GOT3 (cell line): ENCODE data around the gene MXRA8.

ENCODE experiments used
- DNase-seq: peaks from one replicate; lab custom pipeline; 2025; ENCODE audit warnings: mixed read lengths; lab: John Stamatoyannopoulos, UW

Gene MXRA8

DNA sequence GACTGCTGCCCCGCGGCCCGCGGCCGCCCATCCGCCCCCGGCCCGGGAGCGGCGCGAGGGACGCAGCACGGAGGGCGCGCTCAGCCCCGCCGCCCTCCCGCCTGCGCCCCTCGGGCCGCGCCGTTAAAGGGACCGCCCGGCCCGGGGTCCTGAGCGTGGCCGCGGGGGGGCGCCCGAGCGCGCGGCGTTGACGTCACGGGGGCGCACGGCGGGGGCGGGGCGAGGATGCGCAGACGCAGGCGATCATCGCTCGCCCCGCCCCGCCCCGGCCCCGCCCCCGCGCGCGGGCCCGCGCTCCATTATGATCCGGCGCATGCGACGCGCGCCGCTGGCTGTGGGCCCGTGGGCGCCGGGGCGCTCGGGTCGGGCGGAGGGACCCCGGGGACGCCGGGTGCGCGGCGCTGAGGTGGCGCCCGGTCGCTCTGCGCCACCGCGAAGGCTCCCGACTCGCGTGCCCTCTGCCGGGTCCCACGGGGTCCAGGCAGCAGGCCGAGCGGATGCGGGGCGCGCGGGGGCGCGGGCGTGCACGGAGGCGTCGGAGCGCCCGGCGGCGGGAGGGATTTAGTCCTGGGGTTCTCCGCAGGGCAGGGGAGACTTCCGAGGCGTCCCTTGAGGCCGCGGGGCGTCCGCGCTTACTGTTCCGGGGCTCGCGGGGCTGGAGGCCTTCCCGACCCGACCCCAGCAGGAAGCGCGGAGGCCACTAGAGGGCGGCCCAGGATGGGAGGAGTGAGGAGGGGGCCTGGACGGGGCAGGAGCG lies 8.9 kb downstream of the MXRA8 start, which contains the start of gene DVL1:
DVL1 (minus strand) TSS at position 163 of the 757 bp plus-strand sequence. CDS start 353 bp downstream, outside the sequence.
- DNase-seq = no peak

DNA sequence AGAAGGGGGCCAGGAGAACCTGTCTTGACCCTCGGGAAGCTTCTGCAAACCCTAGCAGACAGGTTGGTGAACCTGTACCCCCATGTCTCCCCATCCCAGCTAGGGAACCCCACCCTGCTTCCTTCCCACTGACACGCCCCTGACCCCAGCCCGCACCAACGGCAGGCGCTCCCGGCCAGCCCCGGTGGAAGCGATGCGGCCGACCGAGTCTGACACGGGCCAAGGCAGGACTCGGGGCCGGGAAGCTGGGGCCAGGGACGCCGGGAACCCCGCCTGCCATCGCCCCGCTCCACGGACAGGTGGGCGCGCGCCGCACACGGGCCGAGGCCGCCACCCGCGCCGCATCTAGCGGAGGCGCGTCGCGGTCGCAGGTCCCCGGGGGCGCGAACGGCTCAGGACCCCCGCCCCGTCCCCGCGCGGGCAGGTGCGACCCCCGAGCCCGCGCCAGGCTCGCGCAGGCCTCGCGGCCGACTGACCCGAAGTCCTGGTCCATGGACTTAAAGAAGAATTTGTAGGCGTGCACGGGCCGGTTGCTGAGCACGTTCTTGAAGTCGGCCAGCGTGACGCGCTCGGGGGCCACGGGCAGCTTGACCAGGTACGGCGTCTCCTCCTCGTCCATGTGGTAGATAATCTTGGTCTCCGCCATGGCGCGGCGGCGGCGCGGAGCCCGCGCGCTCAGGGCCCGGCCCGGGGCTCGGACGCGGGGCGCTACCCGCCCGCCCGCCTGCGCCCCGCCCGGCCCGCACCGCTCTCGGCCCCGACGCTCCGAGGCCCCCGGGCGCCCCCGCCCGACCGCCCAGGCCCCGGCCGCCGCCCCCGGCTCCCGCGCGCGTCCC lies 9.7 kb downstream of the MXRA8 start:
- no peak for DNase-seq

DNA sequence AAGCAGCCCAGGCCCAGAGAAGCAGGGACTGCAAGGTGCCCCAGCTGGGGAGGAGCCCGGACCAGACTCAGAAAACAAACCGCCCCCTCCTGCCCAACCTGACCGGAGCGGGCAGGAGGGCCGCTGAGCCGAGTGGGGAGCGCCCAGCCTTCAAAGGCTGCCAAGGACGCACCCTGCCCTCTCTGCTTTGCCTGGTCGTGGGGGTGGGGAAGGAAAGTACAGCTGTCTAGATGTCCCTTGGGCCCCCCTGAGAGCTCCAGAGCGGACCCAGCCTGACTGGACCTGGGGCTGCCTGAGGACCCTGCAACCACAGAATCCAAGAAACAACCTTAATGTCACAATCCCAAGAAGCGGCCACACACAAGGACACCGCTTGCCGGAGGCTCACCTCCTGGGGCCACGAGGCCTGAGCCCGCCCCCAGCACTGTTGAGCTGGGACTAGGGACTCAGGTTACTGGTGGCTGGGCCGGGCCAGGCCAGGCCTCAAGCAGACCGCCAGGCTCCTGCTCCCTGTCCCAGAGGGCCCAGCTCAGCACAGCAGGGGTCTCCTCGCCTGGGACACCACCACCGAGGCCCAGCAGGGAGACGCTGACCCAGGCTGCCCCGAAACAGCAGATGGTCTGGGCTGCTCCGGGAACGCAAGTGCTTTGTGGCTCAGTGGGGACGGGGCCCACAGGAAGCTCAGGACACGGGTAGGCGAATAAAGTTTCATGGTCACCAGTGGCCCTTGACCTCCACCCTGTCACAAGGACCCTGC lies 10.5 kb downstream of the MXRA8 start:
- no peak for DNase-seq

DNA sequence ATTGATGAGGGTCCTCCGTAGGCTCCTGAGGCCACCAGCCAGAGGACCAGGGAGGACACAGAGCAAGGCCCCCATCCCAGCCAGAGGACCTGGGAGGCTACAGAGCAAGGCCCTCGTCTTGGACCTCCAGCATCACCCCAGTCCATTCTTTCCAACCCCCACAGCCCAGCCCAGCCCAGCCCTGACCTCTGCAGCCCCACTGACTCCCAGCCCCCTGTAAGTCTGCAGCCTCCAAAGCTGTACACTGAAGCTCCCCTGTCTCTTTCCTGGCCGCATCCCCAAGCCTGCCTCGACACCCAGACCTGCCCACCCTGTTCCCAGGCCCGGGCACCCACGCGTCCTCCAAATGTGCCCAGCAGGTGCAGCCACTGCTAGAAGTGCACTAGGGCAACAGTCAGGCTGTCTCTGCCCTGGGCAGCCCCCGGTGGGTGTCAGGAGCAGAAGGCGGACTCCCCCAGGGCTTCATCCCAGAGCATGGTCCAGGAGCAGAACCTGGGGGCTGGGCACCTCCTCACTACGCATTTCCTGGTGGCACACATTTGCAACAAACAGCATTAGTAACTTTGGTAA lies 11.2 kb downstream of the MXRA8 start:
- DNase-seq = no peak

DNA sequence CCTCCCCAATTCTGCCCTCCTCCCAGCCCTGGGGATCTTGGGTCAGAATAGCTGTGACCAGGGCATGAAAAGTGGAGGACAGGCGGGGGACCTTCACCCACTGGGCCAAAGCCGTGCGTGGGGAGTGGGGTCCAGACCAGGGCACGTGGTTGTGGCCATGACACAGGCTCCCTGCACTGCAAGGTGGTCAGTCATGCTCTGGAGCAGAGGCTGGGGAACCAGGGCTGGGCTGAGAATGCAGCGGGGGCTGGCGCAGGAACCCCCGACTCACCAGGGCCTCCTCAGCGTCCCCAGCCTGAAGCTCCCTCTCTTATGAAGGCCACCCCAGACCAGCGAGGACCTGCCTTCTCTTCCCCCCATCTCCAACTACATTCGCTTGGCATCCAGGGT lies 11.9 kb downstream of the MXRA8 start:
- DNase-seq = no peak

DNA sequence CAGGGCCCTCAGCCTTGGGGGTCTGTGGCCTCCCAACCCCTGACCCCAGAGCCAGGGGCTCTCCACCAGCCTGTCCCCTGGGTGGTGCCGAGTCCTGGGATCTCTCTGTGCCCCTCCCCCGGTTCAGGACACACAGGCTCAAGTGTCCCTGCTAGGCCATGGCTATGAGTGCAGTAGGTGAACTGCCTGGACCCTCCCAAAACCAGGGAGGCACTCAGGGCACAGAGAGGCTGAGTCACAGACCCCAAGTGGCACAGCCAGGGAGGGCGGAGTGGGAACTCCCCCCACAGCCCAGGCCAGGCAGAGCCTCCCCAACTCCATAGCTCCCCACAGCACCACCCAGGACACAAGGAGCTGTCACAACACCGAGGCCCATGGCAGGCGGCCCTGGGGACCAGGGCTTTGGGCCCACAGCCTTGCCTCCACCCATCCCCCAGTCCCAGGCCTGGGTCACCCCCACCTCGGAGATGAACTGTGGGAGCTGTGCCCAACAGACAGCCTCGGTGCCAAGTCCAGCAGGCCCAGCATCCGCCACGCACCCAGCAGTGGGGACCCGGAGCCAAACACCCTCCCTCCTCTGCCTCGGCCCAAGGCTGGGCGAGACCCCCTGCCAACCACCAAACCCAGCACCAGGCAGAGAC lies 12.4 kb downstream of the MXRA8 start:
- DNase-seq = no peak

DNA sequence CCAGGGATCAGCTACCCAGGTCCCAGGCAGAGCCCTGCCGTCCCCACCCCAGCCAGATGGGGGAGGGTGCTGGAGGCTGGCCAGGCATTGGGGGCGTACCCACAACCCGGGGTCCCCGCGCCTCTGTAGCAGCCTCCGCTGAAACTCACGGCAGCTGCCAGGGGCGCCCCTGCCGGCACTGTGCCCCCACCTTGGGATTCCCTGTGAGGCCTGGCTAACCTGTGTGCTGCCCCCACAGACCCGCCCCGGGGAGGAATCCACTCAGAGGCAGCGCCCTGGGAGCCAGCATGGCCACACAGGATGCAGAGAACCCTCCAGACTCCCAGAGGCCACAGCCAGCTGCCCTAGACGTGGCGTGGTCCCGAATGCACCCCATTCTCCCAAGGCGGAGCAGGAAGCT lies 13.0 kb downstream of the MXRA8 start:
- no peak for DNase-seq

DNA sequence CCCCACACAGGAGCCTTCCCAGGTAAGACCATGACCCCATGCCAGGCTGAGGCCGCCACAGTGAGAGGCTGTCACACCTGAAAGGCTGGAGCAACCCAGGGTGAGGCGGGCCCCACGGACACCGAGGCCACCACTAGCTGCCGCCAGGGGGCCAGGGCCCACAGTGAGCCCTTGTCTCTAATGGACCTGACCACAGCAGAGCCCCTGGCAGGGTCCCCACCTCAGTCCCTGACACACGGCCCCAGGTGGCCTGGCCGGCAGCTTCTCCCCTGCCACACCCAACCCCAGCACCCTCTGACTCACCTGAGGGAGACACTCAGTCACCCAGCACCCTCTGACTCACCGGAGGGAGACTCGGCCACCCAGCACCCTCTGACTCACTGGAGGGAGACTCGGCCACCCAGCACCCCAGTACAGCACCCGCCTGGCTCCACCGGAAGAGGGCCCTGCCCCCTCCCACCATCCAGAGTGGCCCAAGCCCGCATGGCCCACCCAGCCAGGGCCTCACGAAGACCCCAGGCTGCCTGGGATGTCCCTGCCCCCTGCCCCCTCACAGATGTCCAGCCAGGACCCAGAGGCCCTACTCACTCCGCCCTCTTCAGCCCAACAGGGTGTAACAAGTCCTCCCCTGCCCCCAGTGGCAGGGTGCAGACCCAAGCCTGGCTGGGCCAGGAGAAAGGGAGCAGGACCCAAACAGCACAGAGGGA lies 13.5 kb downstream of the MXRA8 start:
- DNase-seq = no peak

DNA sequence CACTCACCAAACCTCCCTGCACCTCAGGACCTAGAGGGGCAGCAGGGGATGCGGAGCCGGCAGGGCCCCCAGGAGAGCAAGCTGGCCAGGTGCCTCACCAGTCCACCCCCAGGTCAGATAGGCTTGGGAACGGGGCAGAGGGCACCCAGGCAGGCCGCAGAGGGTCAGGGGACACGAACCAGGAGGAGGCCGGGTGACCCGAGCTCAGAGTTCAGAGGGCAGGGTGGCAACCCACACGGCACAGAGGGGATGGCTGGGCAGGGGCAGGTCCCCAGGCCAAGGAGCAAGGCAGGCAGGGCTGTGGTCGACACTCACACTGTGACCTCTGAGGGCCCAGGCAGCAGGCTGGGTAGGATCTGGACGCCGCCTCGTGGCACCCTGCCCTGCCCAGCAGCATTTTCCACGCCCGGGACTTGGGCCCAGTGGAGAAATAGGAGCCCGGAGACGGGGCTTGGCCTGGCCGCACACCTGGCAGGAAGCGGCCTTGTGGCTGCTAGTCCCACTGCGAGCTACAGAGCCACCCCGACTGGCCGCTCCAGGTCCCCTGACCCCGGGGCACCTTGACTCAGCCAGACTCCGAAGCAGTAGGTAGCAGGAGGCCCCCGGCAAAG lies 14.4 kb downstream of the MXRA8 start:
- DNase-seq = no peak

DNA sequence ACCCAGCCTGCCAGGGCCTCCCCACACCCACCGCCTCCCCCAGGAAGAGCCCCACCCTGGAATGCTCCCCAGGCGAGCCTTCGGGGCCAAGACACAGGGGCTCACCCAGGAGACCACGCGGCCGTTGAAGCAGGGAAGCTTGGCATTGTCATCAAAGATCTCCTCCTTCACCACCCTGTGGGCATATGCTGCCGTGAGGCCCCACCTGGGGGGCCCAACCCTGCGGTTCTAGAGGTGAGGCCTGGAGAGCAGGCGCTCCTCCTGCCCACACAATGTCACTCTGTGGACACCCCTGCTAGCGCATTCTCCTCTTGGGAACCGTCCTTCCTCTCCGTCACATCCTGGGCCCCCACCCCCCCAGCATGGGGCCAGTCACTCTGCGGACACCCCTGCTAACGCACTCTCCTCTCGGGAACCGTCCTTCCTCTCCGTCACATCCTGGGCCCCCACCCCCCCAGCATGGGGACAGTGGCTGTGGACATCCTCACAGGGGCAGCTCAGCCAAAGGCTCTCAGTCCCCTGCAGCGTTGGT lies 15.7 kb downstream of the MXRA8 start:
- no peak for DNase-seq

DNA sequence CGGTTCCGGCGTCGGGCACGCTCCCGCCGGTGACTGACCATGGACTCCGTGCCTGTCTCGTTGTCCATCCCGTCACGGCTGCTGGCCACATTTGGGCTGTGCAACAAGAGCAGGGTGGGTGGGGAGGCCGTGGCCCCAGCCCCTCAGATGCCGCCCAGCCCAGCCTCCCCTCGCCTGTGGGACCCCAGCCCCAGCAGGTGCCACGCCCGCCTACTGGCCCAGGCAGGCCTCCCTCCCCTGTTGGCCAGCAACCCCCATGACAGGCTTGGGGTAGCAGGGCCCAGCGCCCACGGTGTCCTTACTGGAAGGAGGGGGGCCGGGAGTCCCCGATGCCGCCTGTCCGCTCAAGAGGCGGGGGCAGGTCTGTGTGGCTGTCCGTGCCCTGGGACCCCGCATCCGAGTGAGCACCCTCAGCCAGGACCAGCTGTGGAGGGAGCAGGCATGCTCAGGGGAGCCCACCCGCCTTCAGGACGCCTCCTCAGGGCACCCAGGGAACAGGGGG lies 16.2 kb downstream of the MXRA8 start:
- DNase-seq = no peak

DNA sequence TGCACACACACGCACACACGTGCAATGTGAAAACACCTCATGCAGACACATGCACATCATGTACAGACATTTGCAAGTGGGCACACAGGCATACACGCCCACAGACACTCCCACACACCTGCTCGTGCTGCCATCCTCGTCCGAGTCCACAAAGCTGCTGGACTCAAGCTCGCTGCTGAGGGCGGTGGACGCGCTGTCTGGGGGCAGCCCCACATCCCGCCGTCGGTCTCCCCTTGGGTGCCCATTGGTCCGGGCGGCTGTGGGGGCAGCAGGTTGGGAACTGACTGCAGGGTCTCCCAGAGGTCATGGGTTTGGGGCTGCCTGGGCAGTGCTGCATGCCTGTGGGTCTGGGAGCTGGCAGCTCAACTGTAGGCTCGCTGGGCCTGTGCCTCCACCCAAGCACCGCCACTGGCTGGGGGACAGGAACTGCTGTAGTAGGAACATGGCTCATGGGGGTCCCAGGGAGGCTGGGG lies 16.8 kb downstream of the MXRA8 start:
- DNase-seq = no peak

DNA sequence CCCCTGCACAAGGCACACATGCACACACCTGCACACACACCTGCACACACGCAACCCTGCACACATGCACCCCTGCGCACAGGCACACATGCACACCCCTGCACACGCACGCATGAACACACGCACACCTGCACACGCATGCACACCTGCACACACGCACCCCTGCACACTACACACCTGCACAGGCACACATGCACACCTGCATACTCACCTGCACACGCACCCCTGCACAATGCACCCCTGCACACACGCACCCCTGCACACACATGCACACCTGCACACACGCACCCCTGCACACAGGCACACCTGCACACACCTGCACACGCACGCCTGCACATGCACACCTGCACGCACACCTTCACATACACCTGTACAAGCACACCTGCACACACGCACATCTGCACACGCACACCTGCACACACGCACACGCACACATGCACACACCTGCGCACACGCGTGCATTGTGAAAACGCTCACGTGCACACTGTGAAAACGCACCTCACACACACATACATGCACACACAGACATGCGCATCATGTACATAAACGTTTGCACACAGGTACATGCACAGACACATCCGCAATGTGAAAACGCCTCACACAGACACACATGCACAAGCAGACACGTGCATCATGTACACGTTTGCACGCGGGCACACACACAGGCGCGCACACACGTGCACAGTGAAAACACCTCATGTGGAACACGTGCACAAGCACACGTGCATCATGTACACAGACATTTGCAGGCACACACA lies 17.4 kb downstream of the MXRA8 start:
- no peak for DNase-seq

DNA sequence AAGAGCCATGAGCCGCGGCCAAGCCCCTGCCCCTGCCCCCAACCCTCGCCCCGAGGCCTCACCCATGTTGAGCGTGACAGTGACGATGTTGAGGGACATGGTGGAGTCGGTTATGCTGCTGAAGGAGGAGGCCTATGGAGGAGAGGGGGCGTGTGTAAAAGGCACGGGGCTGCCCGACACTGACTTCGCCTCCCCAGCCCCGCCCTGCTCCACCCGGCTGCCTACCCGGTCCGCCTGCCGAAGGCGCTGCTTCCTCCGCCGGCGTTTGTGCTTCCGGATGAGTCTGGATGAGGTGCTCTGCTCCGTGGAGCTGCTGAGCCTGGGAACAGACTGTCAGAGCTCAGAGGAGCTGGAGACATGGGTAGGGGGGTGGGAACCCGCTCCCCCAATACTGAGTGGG lies 18.2 kb downstream of the MXRA8 start:
- DNase-seq = no peak

DNA sequence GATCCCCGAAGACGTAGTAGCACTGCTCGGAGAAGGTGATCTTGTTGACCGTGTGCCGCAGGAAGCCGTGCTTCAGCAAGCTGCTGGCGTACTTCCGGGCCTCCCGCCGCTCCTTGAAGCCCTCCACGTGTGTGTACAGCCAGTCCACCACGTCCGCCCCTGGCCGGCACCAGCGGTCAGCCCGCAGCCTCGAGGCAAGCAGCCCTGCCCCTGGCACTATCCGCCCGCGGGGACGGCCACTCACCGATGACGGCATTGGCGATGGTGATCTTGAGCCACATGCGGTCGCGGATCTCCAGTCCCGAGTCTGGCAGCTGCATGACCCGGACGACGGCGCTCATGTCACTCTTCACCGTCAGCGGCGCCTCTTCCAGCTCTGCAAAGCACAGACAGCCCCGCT lies 20.1 kb downstream of the MXRA8 start:
- DNase-seq = no peak

DNA sequence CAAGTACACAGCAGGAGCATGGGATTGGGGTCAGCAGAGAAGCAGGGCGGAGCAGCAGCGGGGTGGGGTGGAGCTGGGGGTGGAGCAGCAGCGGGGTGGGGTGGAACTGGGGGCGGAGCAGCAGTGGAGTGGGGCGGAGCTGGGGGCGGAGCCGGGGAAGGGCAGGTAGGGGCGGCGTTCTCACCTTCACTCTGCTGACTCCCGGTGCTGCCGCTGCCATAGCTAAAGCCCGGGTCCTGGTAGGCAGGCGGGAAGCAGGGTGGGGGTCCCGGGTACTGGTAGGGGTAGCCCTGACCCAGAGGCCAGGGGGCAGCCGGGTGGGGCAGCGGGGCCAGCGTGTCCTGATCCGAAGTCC lies 20.6 kb downstream of the MXRA8 start:
- no peak for DNase-seq

DNA sequence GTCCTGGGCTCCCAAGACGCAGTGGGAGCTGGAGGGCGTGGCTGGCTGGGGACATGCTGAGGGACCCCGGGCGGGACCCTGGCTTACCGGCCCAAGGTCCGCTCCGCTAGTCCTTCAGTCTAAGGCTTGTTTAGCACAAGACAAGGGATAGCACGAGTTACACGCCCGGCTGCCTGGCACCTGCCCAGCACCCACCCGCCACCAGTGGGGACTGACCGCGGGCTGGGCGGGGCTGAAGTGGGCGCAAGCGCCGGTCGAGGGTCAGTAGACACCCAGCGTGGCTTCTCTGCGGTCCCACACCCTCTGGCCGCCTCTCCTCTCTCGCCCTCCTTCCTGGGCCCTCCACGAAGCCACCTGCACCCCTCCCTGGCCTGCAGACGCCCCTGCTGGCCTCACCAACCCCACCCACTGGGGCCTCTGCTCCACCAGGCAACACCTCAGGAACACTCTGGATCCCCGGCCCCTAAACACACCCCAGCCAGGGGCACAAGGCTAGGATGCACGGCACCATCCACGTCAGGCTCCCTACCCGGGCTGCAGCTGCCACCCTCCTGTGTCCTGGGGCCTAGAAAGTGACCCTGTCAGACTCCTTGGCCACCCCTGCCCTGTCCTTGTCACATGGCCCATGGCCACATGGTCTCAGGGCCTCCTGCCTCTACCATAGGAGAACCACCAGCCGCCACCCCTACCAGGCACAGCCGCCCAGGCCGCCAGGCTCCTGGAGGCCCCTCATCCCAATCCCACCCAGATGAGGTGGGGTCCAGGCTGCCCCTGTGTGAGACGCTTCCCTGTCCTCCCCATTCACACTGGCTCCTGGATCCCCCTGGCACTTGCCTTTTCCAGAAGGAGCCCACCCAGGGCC lies 21.2 kb downstream of the MXRA8 start:
- no peak for DNase-seq

DNA sequence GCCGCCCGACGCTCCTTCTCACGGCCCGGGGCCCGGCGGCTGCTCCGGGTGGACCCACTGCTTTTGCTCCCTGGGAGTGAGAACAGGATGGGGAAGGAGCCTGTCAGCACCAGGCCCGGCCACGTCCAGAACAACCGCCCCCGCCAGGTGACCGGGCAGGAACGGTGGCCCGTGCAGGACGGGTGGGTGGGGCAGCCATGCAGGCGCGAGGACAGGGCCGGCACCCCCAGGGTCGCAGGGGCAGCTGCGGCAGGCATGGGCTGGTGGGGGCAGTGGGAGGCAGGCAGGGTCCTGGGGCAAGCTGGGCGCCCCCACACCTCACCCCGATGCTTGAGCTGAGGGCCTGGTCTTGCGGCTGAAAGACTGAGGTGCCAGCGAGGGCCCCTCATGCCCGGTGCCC lies 21.9 kb downstream of the MXRA8 start:
- no peak for DNase-seq
